Brain microvascular endothelial cell (primary cell): ENCODE data around the gene ALDH18A1.

Experiments used
- DNase-seq: peaks from one replicate; pipeline ENCODE4 v3.0.0-alpha.2; 2020
- H3K27ac ChIP-seq: fragments of 250-450 bp; sonication (Bioruptor Pico); 2 replicates; pipeline ENCODE4 v1.5.1; 2020; ENCODE audit warnings: mild to moderate bottlenecking, moderate library complexity
- H3K27me3 ChIP-seq: fragments of 250-450 bp; sonication (Bioruptor Pico); replicated peaks from 2 replicates; pipeline ENCODE4 v1.5.1; 2020; ENCODE audit warnings: mild to moderate bottlenecking
- H3K36me3 ChIP-seq: fragments of 250-450 bp; sonication (Bioruptor Pico); replicated peaks from 2 replicates; pipeline ENCODE4 v1.5.1; 2020; ENCODE audit warnings: mild to moderate bottlenecking
- H3K4me3 ChIP-seq: 2 replicates; pipeline ENCODE4 v1.5.1; 2011; ENCODE audit warnings: low read depth, mild to moderate bottlenecking, control low read depth, low read length, moderate library complexity
- in situ Hi-C: cut with HindIII; loops from 2 replicates; pipeline ENCODE4 v1.10.0; 2017; ENCODE audit warnings: low sequenced_read_pairs, low pct_ligation_motif_present
- TF ChIP-seq, protein P1 (sequence below): IDR thresholded peaks from 2 replicates; pipeline ENCODE4 v1.5.1; 2011; ENCODE audit warnings: low read depth, mild to moderate bottlenecking, moderate library complexity, low read length, control low read depth, inconsistent platforms; ENCODE audit errors: missing control alignments

ALDH18A1 gene

GRCh38 chr10:95648138-95648537 is 8.4 kb downstream of the ALDH18A1 start:
- DNase-seq: no peak
- Histone ChIP-seq H3K4me3 (no peak overlapping the region), H3K27ac (no peak overlapping the region), H3K27me3 (no peaks in the 10 kb centered on the region), H3K36me3 (peaks cover 69% of the 10 kb centered on the region)
- in situ Hi-C loops: no loop called here
- TF ChIP-seq, protein P1, sequence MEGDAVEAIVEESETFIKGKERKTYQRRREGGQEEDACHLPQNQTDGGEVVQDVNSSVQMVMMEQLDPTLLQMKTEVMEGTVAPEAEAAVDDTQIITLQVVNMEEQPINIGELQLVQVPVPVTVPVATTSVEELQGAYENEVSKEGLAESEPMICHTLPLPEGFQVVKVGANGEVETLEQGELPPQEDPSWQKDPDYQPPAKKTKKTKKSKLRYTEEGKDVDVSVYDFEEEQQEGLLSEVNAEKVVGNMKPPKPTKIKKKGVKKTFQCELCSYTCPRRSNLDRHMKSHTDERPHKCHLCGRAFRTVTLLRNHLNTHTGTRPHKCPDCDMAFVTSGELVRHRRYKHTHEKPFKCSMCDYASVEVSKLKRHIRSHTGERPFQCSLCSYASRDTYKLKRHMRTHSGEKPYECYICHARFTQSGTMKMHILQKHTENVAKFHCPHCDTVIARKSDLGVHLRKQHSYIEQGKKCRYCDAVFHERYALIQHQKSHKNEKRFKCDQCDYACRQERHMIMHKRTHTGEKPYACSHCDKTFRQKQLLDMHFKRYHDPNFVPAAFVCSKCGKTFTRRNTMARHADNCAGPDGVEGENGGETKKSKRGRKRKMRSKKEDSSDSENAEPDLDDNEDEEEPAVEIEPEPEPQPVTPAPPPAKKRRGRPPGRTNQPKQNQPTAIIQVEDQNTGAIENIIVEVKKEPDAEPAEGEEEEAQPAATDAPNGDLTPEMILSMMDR: no peak

DNA sequence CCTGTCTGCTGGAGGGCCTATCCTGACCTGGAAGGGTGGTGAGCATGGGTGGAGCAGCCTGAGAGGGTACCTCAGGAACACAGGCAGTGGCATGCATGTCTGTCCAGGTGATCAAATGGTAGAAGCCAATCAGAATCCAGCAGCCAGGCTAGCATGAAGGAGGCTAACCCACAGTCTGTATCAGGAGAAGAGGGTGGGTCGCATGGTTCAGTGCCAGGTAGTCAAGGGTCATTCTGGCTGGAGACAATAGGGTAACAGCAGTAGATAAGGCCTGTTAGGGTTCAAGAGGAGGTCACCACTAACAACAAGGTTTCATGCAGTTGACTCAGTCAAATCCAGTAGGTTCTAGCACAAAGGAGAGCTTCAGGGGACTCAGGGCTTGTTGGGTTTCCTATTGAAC is 10.4 kb downstream of the ALDH18A1 start:
- Histone ChIP-seq H3K36me3 (peaks cover 67% of the 10 kb centered on the region), H3K4me3 (no peak overlapping the region), H3K27me3 (no peaks in the 10 kb centered on the region), H3K27ac (no peak overlapping the region)
- DNase-seq: no peak
- TF ChIP-seq, protein P1: no peak
- in situ Hi-C loops: no loop called here

GRCh38 chr10:95644901-95645300 is 11.6 kb downstream of the ALDH18A1 start:
- Histone ChIP-seq H3K27ac (no peak overlapping the region), H3K4me3 (no peak overlapping the region), H3K27me3 (no peaks in the 10 kb centered on the region), H3K36me3 (peaks cover 73% of the 10 kb centered on the region)
- TF ChIP-seq, protein P1: no peak
- DNase-seq: no peak
- in situ Hi-C loops: no loop called here

DNA sequence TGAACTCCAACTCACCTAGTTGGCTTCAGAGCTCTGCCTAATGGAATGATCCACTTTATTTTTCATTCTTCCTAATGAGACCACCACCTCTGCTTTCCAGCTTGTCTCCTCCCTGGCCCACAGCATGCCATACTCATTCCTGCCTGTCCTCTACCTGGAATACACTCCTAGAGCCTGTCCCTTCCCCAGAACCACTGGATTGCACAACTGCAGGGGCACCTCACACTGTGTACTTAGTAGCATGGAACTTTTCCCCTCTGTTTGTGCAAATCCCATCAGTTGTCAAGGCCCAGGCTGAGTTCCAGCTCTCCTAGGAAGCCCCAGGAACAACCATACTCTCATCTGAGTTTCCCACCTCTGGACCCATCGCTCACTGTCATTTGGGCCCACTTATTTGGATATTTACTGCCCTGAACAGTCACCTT is 15.6 kb downstream of the ALDH18A1 start:
- DNase-seq: no peak
- H3K36me3 ChIP-seq: peaks cover 69% of the 10 kb centered on the region
- no peak overlapping the region for H3K4me3 ChIP-seq
- in situ Hi-C loops: no loop called here
- TF ChIP-seq, protein P1: no peak
- H3K27ac ChIP-seq: no peak overlapping the region
- no peaks in the 10 kb centered on the region for H3K27me3 ChIP-seq

DNA sequence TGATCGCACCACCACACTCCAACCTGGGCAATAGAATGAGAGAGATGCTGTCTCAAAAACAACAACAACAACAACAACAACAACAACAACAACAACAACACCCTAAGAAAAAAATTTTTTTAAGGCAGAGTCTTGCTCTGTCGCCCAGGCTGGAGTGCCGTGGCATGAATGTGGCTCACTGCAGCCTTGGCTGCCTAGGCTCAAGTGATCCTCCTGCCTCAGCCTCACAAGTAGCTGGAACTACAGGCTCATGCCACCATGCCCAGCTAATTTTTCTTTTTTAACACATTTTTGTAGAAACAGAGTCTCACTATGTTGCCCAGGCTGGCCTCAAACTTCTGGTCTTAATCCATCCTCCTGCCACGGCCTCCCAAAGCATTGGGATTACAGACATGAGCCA is 18.6 kb downstream of the ALDH18A1 start:
- Histone ChIP-seq H3K36me3 (peaks cover 78% of the 10 kb centered on the region), H3K27ac (no peak overlapping the region), H3K27me3 (no peaks in the 10 kb centered on the region), H3K4me3 (no peak overlapping the region)
- no peak for DNase-seq
- TF ChIP-seq, protein P1: no peak
- in situ Hi-C loops: no loop called here

- DNase-seq: no peak
- in situ Hi-C loops: no loop called here
- Histone ChIP-seq H3K4me3 (no peak overlapping the region), H3K27me3 (no peaks in the 10 kb centered on the region), H3K36me3 (peaks cover 77% of the 10 kb centered on the region), H3K27ac (no peak overlapping the region)
- TF ChIP-seq, protein P1: no peak
These were observed 19.4 kb downstream of the ALDH18A1 start for GRCh38 chr10:95637140-95637539.
